HG03060 (cell line): ENCODE data around the gene TMEM89.

Experiments
- ATAC-seq: cut with Tn5 transposase; IDR thresholded peaks from one replicate; pipeline ENCODE4 v1.9.1; 2021; ENCODE audit warnings: low read depth, moderate number of reproducible peaks; ENCODE audit not compliant: unreplicated experiment

The TMEM89 gene

DNA sequence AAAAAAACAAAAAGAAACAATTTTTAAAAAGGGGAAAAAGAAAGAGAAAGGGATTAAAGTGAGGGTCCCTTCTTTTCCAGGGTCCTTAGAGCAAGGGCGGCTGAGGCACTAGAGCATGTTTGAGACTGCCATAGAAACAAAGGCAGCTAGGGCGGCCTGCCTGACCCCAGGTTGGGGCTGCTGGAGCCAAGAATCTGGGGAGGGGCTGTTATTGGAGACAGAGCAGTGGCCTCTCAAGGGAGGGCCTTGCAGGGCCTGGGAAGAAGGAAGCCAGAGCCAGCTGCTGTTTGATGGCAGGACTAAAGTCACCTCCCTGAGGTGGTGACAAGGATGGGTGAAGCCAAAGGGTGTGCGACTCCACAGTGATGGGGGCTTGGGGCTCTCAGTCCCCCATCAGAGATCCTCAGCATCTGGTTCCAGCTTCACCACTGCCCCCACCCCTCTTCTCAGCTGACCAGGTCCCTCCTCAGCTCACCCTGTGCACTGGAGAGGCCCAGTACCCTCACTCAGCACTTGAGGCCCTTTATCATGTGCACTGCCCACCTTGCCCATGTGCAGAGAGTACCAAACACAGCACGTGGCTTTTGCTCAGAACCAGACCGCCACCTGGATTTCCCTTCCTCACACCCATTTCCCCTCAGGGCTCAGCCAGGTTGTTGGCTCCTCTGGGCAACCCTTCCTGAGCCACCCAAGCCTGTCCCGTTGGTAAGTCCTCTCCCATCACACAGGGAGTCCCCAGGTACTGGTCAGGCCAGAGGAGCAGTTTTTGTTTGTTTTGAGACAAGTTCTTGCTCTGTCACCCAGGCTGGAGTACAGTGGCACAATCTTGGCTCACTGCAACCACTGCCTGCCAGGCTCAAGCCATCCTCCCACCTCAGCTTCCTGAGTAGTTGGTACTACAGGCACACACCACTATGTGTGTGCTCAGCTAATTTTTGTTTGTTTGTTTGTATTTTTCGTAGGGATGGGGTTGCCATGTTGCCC is 1.7 kb downstream of the TMEM89 start:
- ATAC-seq = no peak

DNA sequence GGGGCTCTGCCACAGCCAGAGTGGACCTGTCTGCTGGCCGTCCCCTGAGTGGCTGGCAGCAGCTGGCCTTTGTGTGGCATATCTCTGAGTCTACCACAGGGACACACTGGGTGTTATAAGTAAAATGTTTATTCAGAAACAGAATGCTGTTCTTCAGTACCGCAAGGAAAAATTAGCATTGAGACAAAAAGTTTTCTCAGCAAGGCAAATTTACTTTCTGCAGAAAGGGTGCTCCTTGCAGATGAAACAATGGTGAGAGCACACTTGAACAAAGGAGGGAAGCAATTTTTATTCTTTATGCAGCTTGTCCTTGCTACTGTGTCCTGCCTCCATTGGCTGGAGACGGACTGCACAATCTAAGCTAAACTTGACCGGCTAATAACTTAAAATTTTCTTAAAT is 4.0 kb downstream of the TMEM89 start:
- no peak for ATAC-seq

DNA sequence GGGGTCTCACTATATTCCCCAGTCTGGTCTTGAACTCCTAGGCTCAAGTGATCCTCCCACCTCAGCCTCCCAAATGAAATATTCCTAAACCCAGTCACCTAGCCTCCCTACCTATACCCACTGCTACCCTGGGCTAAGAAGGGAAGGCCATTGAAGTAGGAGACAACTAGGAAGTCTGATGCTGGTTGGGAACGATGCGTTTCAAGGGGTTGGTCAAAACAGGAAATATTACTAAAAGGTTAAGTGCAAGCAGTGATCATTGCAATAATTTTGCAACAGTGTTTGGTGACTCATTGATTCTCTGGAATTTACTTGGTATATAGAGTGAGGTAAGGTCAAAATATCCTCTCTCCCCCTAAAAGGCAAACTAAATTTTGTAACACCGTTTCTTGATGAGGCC is 7.5 kb downstream of the TMEM89 start:
- ATAC-seq = no peak

DNA sequence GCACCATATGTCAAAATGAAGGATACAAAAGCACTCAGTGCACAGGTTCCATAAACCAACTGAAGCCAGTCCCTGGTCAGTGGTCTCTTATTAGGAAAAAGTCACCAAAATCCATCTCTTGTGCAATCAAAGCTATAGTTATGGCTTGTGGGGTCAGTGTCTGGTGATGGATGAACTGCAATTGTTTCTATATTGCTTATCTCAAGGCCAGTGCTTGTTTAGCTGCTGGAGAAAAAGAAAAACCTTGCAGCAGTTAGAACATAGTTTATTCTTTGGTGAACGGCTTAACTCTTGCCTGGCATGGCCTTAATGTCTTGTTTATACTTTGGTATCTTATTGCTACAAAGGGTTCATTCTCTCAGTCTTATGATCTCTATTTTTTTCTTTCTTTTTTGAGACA is 9.3 kb downstream of the TMEM89 start:
- ATAC-seq = no peak

DNA sequence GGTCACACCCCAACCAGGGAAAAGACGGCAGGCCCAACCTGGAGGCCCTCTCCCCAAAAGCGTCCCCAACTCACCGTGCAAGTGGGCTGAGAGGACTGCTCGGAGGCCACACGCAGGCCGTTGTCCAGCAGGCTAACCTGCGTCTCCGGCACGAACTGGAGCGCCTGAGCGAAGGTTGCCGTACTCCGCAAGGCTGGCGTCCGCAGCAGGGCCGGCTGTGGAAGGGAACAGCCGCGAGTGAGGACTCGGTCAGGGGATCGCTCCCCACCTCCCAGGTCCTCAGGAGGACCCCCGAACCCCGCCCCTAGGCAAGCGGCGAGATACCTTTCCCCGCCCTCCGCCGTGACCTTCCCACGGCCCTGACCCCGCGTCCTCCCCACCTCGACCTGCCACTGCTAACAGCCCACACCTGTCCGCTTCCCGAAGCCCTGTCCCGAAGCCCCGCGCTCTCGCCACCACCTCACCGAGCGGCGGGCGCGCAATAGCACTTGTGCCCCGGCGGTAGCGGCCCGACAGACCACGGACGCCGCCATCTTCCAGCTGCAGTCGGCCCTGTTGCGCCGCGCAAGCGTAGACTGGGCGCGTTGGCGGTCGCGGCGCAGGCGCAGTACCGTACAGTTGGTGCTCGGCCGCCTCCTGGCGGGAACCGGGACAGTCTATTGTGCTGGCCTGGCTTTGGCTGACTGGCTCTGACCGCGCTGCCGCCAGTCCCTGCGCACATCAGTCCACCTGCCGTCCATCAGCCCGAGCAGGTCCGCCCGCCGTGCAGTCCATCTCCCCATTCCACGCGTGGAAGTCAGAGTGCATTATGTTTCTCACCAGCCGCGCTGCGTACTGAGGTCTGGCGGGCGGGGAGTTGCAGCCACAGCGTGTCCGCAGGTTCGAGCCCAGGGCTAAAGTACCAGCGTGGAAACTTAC is 12.2 kb downstream of the TMEM89 start, which contains the start of gene UQCRC1:
Gene UQCRC1, minus strand, starts transcription at position 559 of the 918 bp plus-strand sequence. Its CDS starts 26 bp downstream, at position 533.
- peak; percentile 73 for ATAC-seq

DNA sequence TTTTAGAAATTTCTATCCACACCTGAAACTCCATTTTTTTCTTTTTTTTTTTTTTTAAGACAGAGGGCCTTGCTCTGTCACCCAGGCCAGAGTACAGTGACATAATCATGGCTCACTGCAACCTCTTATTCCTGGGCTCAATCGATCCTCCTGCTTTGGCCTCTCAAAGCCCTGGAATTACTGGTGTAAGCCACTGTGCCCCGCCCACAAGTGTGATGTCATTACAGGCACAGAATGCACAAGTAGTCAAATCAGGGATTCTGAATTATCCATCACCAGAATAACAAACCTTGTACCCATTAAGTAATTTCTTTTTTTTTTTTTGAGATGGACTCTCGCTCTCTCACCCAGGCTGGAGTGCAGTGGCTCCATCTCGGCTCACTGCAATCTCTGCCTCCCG is 14.1 kb downstream of the TMEM89 start:
- no peak for ATAC-seq

DNA sequence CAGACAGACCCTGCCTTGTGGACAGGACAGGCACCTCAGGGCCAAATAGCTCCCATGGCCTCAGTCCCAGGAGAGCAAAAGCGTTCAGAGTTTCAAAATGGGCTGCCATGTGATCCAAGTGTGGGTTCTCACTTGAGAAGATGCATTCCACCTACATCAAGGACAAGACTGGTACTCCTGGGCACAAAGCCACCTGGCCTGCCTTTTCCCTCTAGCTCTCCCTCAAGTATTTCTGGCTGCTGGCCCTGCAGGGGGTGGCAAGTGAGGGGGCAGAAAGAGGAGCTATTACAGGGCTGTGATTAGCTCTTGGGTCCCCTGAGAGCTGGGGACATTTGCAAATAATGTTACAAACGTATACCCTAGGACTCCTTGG is 20.0 kb downstream of the TMEM89 start:
- no peak for ATAC-seq

DNA sequence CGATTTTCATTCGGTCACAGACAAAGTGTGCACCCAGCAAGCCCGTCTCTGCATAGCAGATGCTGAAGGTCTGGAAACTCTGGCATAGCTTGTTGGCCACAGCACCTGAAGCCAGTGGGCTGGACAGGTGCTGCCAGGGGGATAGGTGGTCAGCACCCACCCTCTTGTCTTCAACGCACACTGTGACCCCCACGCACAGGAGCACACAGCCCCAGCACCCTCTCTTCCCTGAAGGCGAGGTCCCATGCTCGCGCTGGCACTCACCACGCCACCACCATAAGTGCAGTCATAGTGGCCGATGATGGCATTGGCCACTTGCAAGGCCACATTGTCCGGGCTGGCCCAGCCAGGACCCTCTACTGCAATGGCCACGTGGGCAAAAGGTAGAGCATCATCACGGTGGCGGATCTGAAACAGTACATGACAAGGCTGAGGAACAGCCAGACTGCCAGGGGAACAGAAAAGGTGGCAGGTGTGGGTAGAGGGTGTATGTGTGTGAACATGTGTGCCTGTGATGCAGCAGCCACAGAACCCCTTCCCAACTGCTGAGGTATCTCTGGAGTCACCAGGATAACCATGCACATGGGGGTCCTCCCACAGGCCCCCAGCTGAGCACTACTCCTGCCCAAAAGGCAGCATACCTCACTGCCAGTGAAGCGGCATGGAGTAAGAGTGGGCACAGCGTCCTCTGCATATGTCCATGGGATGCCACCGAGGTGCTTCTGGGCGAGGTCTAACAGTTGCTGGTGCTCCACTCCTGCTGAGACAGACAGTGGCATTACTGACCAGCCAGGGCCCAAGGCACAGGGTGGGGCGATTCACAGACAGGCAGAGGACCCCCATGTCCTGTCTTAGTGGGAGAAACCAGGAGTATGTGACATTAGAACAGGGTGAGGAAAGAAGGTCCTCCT is 20.6 kb downstream of the TMEM89 start:
- ATAC-seq = no peak

DNA sequence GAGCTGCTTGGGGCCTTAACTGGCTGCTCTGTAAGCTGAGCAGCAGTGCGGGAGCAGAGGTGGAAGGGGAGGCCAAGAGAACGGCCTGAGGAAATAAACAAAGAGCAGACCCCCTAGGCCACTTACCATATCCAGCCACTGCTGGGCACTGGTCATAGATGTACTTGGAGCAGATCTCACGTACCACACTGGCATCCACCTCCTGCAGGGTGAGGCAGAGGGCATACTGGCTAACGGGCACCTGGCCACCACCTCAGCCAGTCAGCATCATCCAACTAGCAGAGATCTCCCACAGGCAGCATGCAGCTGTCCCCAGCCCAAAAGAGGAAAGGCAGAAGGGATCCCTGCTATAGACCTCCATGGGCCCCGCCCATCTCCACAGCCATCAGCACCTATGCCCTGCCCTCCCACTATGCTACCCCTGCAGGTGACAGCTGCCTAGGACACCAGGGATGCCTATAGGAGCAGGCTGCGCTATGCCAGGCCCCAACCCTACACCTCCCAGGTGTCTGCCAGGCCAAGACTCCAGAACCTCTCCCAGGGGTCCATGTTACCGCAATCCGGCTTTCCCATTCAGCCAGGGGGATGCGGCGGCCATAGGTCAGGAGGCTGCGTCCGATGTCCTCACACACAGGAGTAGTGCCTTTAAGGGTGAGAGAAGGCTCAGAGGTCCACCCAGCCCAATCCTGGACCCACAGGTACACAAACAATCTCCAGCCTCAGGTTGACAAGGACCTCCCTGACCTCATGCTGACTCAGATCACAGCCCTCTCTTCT is 21.9 kb downstream of the TMEM89 start:
- no peak for ATAC-seq

DNA sequence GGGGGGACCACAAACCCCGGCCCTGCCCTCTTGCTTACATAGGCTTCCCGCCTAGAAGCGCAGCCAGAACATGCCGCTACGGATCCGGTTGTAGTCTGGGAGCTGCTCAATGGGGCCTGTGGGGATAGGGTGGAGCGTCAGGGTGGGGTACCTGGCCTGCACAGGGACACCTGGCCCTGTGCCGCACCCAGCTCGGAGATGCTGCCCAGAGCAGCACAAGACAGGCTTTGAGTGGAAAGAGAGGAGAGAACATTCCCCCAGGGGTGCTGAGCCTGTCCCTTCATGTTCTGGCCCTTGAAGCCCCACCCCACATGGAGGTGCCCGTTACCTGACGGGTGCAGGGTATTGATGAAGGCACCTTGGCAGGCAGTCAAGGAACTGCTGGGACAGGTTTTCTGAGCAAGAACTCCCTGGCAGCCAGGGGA is 22.5 kb downstream of the TMEM89 start:
- ATAC-seq = no peak

DNA sequence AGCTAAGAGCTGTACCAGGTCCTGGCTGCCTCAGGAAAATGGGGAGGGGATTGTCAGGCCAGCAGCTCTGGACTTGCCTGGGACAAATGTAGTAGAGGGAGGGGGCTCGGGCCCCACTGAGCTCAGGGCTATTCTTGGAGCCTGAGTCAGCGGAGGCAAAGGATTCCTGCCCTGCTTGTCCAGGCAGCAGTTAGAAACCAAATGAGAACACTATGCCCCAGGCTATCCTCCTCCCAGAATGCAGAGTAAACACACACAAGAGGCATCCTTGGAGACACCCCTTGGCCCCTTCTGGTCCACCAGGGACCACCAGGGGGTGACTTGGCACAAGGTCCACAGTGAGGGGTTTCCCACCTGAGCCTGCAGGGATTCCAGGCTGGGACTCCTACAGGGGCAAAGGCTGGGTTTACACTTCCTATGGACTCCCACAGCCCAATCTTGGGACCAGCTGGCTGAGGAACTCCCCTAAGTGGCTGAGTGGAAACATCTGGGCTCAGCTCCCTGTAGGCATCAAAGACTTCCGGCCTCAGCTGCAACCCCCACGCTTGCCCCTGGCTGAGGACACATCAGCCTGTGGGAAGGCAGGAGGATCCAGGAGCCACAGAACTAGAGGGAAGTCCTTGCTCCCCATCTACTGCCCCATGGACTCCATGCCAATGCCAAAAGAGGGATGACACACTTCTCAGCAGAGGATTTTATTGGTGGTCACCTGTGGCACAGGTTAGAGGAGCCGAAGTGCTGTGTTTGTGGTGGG is 23.1 kb downstream of the TMEM89 start:
- no peak for ATAC-seq

DNA sequence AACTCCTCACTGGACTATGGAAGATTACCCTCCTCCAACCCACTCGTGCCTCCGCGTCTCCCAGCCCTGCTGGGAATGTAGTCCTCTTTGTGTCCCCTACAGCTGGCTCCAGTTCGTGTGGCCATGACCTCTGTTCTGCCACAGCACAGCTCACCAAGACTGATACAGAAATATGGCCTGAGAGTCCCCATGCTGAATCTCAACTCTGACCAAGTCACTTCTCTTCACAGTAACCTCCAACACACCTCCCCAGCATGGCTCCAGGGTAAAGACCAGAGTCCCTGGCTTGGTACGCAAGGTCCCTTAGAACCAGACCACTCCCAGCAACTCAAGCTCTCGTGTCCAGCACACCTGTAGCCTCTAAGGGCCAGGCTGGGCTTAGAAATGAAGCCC is 24.2 kb downstream of the TMEM89 start:
- ATAC-seq = no peak

DNA sequence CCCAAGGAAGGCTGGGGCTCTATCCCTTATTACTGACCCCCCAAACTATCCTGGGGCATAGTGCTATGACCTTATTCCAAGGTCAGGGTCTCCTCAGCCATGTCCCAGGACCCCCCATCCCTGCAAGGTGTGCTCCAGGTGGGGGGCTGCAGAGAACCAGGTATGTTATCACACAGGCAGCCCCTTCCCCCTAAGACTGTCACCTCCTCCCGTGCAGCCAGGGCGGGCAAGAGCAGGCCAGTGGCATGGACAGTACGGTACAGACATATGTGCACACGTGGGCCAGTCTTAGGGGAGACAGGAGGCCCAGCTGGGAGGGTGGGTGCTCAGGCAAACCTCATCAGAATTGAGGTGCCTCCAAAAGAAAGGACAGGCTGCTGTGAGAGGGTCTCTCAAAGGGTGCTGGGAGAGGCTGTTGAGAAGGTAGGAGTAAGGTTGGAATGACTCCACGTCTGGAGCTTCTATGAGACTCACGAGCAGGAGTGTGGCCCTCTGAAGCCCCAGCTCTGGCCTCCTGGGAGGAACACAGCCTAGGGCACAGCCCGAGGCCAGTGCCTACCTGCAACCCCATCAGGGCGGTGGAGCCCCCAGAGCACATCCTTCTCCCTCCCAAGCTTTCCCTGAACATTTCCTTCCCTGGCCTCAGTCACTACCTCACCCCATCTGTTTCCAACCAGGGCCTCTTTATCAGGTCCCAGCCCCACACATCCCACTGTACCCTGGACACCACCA is 24.7 kb downstream of the TMEM89 start:
- ATAC-seq = no peak

DNA sequence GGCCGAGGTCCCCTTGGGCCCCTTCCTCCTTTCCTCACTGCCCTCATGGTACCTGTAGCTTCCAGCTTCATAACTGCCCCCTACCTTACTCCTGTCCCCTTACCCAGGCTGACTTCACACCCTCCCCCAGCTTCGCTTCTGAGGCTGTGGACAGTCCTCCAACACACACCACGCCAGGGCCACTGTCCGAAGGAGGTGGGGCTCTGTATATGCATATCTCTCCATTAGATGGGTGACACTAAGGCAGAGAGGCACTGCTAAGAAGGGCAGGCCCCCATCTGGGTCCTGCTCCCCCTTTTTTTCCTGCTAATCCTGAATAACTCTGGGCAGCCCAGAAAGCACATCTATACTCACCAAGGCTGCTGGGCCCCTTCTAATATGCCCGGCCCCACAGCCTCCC is 25.4 kb downstream of the TMEM89 start:
- no peak for ATAC-seq

DNA sequence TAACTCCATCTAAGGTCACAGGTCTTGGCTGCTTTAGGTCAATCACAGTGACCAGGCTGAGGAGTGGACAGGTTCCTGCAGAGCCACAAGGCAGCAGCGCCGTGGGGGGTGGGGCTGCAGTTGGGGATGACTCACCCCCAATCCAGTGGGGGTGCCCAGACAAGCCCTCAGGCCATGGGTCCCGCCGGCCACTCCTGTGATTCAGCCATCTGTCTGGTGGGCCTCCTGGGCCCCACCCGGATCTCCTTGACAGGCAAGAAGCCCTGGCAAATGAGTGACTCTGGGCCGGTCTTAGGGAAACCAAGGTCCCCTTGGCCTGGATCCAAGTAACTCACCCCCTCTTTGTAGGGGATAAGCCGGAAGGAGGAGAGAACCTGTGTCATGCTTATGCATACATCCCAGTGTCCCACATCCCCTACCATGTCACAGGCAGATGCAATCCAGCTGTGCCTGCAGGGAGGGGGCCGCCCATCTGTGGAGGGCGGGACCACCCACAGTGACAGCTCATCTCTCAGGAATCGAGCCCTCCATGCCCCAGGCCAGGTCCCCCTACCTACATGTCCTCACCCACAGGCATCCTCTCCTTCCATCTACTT is 25.9 kb downstream of the TMEM89 start:
- no peak for ATAC-seq

DNA sequence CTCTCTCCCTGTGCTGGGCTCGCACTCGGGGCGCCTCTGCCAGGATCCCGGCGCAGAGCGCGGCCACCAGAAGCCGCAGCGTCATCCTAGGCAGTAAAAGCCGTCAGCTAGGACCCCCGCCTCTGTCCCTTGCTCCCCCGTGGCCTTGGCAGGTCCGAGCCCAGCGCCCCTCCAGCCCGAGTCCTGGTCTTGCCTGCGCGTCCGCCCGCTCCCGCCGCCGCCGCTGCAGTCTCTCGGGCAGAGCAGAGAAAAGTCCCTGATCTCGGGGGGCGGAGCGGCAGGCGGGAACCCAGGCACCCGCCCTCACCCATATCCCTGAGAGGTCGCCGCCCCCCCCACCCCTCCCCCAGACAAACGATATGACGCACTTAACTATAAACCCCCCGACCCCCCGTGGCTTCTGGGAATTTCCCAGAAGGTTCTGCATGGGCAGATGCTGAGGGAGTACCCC is 26.5 kb downstream of the TMEM89 start, which contains the start of gene COL7A1:
Gene COL7A1, minus strand, starts transcription at position 255 of the 451 bp plus-strand sequence. Its CDS starts 170 bp downstream, at position 85.
- no peak for ATAC-seq

DNA sequence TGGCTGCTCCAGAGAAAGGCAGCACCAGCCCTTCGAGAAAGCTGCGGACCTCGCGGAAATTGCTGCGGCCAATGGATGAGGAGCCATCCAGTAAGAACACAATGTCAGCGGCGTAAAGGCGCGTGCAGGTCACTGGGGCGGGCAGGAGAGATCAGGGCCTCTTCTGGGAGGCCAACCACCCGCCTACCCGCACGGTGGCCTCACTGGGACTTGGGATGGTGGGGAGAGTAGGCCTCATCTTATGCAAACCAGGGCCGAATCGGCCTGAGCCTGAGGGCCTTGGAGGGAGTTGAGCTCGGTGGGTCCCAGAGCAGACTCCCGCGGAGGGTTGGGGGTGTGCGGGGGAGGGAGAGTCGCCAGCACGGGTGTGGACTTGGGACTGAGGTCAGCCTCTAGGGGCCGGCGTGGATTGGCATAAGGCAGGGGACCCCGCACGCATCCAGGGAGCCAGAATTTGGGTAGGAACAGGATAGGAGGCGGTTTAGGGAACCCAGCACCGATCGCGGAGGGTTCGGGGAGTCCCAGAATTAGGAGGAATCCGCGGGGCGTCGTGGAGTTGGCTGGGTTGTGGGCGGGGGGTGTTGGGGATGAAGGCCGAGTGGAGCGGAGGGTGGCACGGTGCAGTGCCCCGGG is 27.0 kb downstream of the TMEM89 start:
- ATAC-seq = no peak
